HK-2 (cell line): ENCODE data around the gene EEFSEC.

Source experiments
- DNase-seq: peaks from one replicate; pipeline ENCODE4 v3.0.0-alpha.2; 2018; ENCODE audit not compliant: unreplicated experiment

EEFSEC gene

DNA sequence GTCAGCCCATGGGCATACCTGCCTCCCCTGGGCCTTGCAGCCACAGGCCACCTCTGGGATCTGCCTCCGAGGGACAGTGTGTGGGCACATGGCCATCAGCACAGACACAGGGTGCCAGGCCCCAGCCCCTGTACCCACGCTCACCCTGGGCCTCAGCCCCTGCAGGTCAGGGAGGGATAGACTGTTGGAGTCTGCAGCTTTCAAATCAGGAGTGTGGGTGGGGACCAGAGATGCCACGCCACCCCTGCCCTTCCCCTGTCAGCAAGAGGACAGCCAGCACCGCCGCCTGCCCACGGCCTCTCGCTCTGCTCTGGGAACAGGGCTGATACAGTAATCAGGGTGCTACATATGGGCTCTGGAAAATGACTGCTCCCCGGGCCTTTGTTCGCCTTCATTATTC is 240.8 kb downstream of the EEFSEC start:
- DNase-seq, result no peak

DNA sequence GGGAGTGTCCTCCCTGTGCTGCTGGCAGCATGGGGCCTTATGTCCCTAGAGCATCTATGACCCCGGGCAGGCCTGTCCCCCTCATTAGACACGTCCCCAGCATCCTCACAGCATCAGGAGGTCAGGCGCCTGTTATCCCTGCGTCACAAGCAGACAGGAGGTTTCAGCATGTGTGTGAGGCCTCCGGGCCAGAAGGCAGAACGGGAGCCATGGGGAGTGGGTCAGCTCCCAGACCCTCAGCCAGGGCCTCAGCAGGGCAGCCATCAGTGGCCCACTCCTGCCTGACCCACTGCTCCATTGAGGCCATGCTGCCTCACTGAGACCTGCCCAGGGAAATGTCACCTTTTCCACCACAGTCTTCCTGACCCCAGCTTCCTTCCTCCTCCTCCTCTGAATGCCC is 241.8 kb downstream of the EEFSEC start:
- no peak for DNase-seq

DNA sequence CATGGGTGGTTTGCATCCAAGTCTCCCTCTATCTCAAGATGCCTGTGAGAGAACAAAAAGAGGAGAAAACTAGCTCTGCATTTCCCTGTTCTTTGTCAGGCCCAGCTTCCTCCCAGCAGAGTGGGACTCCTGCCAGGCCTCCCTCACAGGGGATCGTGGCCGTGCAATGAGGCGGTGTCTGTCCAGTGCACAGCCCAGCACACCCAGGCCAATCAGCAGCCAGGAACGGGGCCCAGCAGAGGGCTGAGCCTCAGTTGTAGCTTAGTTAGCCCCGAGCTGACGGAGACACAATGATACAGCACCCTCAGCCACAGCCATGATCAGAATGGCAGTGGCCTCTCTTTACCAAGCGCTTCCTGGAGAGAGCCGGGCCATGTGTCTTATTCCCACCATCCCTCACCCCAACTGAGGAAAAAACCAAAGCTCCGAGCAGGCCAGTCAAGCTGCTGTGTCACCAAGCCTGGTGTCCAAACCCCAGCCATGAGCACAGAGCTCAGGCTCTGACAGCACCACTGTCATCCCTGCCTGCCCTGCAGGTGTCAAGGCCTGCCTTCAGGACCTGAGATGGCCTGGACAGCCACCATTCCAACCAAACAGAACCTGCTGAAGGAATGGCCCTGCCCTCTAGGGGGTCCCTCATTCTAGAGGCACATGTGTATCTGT is 242.3 kb downstream of the EEFSEC start:
- no peak for DNase-seq

DNA sequence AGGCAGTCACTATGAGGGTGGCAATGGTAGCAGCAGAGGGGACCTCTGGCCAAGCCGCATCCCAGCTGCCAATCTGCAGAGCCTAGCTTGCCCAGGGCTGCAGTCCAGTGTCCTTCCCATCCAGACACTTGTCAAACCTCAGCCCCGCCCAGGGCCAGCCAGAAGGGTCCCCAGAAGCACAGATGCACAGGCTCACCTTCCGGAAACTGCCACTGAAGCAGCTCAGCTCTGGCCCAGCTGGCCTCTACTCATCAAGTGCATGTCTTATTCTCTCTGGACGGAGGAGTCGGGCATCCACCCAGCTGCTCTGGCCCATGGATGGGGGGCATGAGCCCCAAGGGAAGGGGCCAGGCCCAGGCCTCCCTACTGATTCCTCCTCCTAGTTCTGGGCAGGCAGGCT is 244.2 kb downstream of the EEFSEC start:
- no peak for DNase-seq

DNA sequence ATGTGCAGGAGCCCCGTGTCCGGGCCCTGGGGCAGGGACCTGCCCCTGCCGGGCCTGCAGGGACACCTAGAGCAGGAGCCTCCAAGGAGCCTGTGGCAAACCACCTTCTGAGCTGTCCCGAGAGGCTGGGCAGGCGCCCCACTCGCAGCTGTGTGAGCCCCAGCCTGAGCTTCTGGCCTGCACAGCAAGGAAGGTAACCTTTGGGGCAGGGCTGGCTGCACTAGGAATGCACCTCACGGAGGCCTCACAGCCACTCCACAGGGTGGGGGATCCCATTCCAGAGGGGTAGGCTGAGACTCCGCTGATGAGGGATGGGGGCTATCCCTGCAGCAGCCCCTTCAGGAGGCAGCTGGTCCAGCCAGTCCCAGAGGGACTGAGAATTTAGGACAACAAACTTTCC is 245.3 kb downstream of the EEFSEC start:
- no peak for DNase-seq

DNA sequence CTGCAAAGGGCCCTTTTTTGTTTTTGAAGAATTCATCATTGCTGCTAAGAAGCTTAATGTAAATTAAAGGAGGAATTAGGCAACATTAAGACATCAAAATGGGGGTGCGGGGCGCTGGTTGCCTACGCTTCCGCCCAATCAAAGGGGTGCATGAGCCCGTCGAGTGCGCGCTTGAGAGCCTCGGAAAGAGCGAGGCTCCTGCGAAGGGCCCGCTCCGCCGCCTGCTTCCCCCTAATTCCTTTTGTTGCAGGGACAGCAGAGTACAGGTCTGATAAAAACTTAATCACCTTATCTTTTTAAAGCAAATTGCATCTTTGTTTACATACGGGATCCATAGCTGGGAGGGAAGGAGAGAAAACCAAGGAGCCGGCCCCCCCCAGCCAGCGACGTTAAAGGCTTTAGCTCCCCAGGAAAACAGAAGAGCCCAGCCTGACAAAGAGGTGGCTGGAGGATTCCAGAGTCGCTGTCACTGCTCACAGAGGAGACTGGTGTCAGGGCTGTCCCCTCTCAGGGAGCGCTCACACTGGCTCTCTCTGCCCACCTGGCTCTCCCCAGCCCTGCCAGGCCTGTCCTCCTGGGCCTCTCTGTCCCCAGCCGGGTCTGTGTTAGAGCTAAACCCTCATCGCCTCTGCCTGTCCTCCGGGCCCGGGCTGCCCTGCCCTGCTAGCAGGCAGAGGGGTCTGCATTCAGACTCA is 246.1 kb downstream of the EEFSEC start:
- DNase-seq, result no peak

DNA sequence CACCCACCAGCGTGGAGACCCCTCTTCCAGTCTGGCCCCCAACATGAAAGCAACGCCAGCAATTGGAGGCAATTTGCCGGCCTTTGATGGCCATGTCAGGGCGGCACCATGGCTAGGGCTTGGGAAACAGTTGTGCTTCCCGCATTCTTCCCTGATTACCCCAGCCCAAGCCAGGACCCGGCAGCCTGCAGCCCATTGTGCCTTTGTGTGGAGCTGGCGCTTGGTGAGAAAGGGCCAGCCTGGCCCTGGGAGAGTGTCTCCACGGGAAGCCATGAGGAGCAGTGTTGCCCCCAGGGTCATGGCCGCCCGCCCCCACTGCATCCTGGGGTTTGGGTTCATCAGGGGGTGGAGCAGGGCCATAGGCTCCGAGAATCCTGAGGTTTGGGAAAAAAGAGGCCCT is 247.4 kb downstream of the EEFSEC start:
- no peak for DNase-seq

DNA sequence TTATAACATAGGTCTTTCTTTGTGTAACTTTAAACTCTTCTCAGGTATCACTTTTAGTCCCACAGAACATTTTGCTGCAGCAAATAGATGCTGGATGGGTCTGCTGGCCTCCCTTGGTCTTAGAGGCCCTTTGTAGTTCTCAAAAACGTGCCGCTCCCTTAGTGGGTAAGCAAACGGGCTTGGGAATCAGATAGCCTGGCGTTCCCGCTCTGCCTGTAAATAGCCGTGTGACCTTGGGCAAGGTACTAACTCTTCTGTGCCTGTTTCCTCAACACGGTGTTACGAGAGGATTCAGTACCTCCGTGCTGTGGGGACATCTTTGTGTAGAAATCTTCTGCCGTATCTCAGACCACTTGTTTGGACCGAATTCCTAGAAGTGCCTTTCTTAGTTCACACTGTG is 249.0 kb downstream of the EEFSEC start:
- DNase-seq, result no peak

DNA sequence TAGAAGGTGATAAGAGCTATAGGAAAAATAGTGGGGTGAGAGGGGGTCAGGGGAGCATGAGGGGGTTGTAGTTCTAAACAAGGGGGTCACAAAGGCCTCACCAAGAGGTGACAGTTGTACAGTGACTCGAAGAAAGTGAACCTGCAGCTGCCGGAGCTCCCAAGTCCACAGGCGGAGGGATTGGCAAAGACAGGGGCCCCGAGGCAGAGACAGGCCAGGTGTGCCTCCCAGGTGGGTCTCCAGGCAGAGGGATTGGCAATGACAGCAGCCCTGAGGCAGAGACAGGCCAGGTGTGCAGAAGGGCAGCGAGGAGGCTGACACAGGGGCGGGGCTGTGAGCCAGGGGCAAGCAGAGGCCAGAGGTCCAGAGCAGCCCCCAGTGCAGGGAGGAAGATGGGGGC is 249.7 kb downstream of the EEFSEC start:
- DNase-seq, result no peak

DNA sequence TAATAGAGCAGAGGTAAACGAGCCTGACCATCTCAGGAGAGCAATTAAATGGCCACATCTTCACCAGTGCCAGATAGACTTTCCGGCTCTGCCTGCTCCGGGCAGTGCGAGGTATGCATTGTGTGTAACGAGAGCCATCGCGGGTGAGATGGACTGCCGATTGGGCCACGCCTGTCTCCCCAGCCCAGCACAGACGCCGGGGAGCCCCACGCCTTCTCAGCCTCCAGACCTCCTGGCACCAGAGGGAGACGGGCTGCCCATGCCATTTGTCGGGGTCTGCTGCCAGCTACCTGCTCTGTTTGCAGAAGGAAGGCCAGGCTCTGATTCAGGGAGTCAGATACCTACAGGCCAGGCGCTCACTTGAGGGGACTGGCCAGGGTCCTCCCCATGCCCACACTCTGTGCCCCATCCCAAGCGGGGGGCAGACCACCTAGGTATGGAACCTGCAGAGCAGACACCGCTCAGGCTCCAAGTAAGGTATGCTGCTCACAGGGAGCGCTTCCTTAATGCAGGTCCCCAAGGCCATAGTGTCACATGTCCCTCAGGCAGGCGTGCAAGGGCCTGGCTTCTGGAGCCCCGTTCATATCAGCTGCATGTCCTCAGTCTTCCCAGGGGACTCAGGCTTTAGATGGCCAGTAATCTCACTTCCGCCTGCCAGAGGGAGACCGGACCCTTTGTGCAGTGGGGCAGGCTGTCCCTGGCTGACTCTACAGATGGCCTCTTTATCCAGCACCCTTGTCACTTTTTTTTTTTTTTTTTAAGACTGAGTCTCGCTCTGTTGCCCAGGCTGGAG is 251.2 kb downstream of the EEFSEC start:
- no peak for DNase-seq

DNA sequence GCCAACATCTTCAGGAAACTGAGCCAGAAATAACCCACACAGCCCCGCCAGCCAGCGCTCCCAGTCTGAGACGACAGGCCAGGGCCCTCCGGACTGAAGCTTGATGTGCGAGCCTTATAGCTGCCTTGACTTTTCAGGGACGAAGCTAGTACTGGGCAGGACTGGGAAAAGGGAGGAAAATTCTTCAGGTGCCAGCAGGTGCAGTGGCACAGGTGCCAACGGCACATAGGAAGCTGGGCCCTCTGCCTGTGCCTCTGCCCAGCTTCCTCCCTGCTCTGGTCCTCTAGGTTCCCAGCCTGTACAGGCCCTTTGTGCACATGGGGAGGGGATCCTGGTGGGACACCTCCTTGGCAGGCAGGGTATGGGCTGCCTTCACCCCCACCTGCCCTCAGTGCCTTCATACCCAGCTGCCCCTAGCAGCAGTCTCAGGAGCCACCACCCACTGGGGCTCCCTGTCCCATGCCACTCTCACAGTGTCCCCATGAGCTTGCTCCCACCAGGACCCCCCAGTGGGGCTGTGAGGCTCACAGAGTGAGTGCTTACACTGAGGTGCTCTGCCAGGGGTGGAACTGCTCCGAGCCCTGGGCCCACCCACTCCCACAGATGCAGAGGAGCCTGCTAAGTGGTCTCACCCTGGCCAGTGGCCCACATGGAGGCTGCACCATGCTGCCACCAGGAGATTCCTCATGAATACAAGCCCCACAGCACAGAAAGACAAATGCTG is 252.4 kb downstream of the EEFSEC start:
- DNase-seq, result no peak

DNA sequence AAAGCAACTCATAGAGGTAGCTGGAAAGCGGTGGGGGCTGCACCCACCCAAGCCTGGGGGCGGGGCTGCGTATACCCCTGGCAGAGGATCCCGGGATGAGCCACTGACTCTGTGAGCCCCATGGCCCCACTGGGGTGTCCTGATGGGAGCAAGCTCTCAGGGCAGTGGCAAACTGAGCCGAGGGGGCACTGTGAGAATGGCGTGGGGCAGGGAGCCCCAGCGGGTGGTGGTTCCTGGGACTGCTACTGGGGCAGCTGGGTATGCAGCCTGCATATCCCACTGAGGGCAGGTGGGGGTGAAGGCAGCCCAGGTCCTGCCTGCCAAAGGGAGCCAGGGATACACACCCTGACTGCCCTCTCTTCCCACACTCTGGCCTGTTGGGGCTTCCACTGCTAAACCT is 254.0 kb downstream of the EEFSEC start:
- no peak for DNase-seq

DNA sequence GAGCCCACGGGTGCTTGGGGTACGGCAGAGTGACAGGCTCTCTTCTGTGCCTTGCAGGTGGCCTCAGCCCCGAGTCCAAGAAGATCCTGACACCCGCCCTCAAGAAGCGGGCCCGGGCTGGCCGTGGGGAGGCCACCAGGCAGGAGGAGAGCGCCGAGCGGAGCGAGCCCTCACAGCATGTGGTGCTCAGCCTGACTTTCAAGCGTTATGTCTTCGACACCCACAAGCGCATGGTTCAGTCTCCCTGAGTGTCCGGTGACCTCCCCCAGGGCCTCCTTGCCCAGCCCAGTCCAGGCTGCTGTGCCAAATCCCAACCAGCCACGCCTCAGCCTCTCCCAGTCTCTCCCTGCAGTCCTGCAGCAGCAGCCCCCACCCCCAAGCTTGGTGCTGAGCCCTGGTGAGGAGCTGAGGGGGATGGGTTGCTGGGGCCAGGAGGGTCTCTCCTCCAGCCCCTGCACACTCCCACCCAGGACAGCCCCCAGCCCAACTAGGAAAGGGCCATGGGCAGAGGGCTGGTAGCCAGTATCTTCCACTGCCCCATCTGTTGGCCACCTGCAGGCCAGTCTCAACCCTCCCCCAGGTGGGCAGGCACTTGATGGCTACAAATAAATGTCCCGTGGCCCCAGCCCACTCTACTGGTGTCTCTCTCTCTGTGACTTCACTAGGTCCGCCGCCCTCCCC is 254.9 kb downstream of the EEFSEC start:
- no peak for DNase-seq

DNA sequence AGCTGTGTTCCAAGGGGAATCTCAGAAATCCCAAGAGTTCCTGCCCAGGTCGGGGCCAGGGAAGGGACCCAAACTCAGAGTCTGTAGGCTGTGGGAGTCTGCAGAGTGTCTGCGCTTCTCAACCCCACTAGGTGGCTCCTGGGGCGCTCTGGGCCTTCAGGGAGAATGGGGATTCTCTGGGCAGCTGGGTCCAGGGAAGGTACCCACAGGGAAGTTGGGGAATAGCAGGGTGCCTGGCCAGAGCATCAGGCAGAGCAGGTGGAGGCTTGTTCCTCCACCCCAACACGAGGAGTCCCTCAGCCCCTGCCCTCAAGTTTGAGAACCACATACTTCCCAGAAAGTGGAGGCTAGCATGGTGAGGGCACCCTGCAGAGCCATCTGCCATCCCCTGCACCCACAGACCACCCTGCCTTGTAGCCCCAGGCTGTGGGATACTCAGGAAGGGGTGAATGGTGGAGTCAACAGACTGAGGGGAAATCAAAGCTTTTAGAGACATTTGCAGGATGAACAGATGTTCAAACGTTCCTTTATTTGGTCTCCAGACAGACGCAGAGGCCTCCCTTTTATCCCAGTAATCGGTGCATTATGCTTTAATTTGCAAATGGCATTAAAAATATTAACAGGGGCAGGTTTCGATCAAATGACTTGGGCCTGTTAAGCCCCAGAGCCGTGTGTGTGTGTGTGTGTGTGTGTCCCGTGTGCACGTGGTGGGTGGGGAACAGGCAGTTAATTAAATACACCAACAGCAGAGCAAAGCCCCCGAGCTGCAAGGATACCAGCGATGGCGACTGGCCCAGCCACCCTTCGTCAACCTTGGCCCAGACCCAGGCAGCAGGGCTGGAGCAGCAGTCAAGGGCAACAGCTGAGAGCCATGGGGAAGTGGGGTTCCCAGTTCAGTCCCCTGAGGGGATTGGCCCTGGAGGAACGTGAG is 255.7 kb downstream of the EEFSEC start:
- no peak for DNase-seq

DNA sequence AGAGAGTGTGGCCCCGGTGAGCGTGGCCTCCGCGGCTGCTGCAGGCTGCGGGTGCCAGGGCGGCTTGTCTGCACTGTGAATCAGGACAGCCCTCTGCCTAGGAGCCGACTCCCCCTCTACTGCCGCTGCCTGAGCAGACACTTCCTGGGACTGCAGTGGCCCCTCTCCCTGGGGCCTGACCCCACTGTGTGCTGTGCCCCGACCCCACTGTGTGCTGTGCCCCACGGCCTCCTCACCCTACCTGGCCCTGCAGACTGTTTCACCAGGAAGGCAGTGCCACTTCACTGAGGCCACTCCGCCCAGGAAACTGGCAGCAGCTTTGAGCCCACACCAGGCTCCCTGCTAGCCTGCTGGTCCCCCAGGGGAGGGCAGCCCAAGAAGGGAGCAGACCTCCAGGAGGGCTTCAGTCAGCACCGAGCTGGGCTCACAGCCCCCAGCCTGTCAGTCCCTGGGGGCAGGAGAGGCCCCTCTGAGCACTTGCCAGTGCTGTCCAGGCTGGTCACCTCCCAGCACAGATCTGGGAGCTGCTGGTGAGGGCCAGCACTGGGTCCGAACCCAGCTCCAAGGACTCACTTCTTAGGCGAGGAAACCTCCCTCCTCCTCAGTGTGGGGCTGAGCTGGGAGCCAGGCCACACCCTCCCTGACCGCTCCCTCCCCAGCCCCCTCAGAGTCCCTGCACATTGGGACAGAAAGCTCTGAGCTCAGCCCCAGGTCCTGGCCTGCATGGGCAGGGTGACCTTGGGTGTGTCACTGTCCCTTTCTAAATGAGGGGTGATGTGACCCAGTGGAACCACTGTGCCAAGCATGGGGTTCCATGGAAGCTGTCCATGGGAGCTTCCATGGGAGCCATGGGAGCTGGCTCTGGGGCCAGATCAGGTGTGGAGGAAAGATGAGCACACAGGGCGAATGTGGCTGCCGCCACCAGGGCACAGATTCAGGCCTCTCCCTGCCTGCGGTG is 256.6 kb downstream of the EEFSEC start:
- no peak for DNase-seq

DNA sequence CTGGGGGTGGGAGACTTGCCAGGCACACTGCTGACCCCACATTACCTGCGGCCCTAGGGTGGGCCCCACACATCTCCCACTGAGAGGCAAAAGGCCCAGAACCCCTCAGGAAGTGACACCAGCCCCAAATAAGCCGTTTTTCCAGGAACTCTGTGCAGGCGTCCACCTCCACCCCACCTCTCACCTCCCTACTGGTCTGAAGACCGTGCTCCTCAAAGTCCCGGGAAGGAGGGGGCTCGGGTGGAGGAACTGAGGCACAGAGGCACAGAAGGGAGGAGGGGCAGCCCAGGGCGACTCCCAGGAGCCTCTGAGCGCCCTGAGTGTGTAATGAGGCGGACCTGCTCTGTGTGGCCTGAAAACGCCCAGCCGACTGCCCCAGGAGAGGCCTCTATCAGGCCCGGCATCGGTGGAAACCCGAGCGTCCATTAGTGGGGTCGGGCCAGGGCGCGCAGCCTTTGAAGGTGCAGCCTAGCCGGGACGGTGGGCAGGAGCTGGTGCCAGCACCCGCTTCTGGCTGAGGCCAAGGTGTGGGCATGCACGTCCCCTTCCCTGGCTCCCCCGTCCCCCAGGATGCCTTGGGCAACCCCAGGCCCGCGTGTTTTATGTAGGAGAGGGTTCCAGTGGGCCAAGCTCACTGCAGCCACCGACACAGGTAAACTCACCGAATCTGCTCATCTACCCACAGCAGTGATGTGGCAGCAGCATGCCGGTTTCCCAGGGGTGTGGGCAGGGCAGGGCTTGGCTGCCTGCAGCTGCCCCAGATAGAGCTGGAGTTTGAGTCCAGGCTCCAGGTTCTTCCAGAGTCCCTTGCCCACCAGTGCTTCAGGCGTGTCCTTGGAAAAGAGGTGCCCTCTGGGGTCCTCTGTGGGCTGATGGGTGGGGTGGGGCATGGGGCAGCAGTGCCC is 257.6 kb downstream of the EEFSEC start:
- no peak for DNase-seq

DNA sequence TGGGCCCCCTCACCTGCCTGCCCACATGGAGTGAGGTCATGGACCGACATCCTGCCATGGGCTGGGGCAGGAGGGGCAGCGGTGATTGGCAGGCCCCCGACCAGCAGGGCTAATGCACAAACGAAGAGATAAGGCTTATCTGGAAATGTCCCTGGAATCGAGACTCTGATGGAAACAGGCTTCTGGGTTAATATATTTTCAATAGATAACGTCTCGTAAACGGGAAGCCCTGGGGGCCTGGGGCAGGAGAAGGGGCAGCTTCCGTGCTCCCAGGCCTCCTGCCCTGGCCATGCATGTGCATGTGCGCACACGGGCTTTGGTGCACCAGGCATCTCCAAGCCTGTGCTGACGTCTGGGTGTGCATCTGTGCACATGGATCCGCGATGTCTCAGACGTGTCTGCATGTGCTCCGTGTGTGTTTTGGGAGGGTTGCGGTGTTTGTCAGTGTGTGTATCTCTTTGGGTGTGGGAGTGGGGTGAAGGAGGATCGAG is 258.3 kb downstream of the EEFSEC start:
- no peak for DNase-seq
